ENCODE measurements around the gene TIMP2. TPM values are rescaled to one million over a fixed set of nuclear protein-coding genes. Genes with fewer than 3 reads are reported as not detected.

TIMP2 gene
- polyA plus RNA-seq, 1 donor from 2014 or later = 25.6 TPM

DNA sequence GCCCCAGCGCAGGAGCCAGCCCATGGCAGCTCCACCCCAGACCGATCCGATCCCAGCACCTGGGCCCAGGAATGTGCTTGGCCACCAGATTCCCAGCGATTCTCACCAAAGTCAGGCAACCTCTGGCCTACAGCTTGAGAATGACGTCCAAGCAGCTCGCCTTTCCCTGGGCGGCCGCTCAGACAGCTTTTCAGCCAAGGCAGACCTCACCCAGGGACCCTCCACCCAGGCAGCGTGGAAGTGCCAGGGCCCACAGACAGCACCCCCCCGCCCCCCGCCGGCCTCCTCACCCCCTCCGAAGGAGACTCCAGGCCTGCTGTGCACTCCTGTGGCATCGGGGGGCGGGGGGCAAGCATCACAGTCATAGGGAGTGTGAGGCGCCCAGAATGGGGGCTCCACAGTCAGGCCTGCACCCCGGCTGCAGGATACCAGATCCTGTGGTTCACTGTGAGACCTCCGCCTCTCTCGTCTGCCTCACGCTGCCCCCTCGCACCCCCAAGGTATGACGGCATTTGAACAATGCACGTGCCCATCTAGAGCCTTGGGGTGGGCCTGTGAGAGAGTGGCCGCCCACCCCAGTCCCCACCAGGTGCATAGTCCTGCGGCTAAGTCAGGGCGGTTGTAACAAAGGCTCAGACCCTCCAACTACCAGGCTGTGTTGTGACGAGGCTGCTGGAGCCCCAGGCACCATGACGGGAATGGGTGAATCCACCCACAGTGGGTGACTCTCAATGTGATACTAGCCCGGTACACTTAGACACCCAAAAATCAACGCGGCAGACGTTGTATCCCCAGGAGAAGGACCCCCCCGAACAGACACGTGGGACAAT lies 28.1 kb downstream of the TIMP2 start:
- H3K27me3 ChIP-seq (ENCODE audit: insufficient read depth, low read depth, low read length) = no peaks in the 10 kb centered on the region
- no peaks in the 10 kb centered on the region for H3F3A ChIP-seq (ENCODE audit: insufficient read depth, low read length, poor library complexity, severe bottlenecking)
- H3K4me2 ChIP-seq (ENCODE audit: low read length) = no peak overlapping the region
- TF ChIP-seq EZH2 (IDR thresholded peaks at IDR 0.05; ENCODE audit: borderline replicate concordance, insufficient read depth, low read length, poor library complexity, severe bottlenecking) = no peak
- no peaks in the 10 kb centered on the region for H3K36me3 ChIP-seq (ENCODE audit: insufficient read depth, low read length)
- H2AFZ ChIP-seq (ENCODE audit: low read depth, low read length) = no peak overlapping the region
- H3K9me3 ChIP-seq (ENCODE audit: low read length) = no peaks in the 10 kb centered on the region
- no peaks in the 10 kb centered on the region for H3K9me2 ChIP-seq (ENCODE audit: insufficient read depth, low read length)
- no peak overlapping the region for H3K27ac ChIP-seq (ENCODE audit: low read length)
- no peak overlapping the region for H3K4me3 ChIP-seq (ENCODE audit: low read length)
- no peaks in the 10 kb centered on the region for H4K20me1 ChIP-seq (ENCODE audit: insufficient read depth)
- peaks cover 41% of the 10 kb centered on the region for H3K79me2 ChIP-seq (replicated peaks; ENCODE audit: insufficient read depth, low read length)
- no peak overlapping the region for H3K9ac ChIP-seq (ENCODE audit: low read length)

- H3K27ac ChIP-seq (ENCODE audit: low read length) = no peak overlapping the region
- no peak overlapping the region for H3K9ac ChIP-seq (ENCODE audit: low read length)
- no peaks in the 10 kb centered on the region for H3K9me3 ChIP-seq (ENCODE audit: low read length)
- H3K4me3 ChIP-seq (ENCODE audit: low read length) = no peak overlapping the region
- H3K36me3 ChIP-seq (ENCODE audit: insufficient read depth, low read length) = no peaks in the 10 kb centered on the region
- TF ChIP-seq MXI1 (conservative IDR thresholded peaks at IDR 0.05; ENCODE audit: poor library complexity, severe bottlenecking) = no peak
- H3K79me2 ChIP-seq (replicated peaks; ENCODE audit: insufficient read depth, low read length) = peaks cover 35% of the 10 kb centered on the region
- H4K20me1 ChIP-seq (ENCODE audit: insufficient read depth) = no peaks in the 10 kb centered on the region
- no peaks in the 10 kb centered on the region for H3K27me3 ChIP-seq (ENCODE audit: insufficient read depth, low read depth, low read length)
- no peaks in the 10 kb centered on the region for H3F3A ChIP-seq (ENCODE audit: insufficient read depth, low read length, poor library complexity, severe bottlenecking)
- no peak overlapping the region for H2AFZ ChIP-seq (ENCODE audit: low read depth, low read length)
- H3K4me2 ChIP-seq (ENCODE audit: low read length) = no peak overlapping the region
- H3K9me2 ChIP-seq (ENCODE audit: insufficient read depth, low read length) = no peaks in the 10 kb centered on the region
Measured at GRCh38 chr17:78896091-78896833, 28.9 kb downstream of the TIMP2 start.

DNA sequence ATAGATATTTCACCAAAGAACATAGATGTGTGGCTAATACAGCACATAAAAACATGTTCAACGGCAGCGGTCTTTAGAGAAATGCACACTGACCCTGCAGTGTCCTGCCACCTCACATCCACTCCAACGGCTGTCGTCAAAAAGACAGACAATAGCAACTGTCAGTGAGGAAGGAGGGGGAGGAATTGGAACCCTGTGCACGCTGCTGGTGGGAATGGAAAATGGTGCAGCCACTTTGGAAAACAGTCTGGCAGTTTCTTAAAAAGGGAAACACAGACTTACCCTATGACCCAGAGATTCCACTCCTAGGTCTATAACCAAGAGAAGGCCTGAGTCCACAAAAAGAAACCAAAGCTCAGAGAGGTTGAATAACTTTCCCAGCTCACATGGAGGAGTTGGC lies 29.9 kb downstream of the TIMP2 start:
- TF ChIP-seq MXI1 (conservative IDR thresholded peaks at IDR 0.05; ENCODE audit: poor library complexity, severe bottlenecking) (no peak), RAD21 (conservative IDR thresholded peaks at IDR 0.05) (no peak), CTCF (IDR thresholded peaks at IDR 0.05; ENCODE audit: poor library complexity, severe bottlenecking) (no peak)
- Histone ChIP-seq H3K79me2 (replicated peaks; ENCODE audit: insufficient read depth, low read length) (peaks cover 34% of the 10 kb centered on the region), H2AFZ (ENCODE audit: low read depth, low read length) (no peak overlapping the region), H3K27ac (ENCODE audit: low read length) (no peak overlapping the region), H3K4me2 (ENCODE audit: low read length) (no peak overlapping the region), H3K27me3 (ENCODE audit: insufficient read depth, low read depth, low read length) (no peaks in the 10 kb centered on the region), H3K4me3 (ENCODE audit: low read length) (no peak overlapping the region), H3K9me3 (ENCODE audit: low read length) (no peaks in the 10 kb centered on the region), H3K9me2 (ENCODE audit: insufficient read depth, low read length) (no peaks in the 10 kb centered on the region), H3K9ac (ENCODE audit: low read length) (no peak overlapping the region), H4K20me1 (ENCODE audit: insufficient read depth) (no peaks in the 10 kb centered on the region), H3K36me3 (ENCODE audit: insufficient read depth, low read length) (no peaks in the 10 kb centered on the region), H3F3A (ENCODE audit: insufficient read depth, low read length, poor library complexity, severe bottlenecking) (no peaks in the 10 kb centered on the region)

- Histone ChIP-seq H3F3A (ENCODE audit: insufficient read depth, low read length, poor library complexity, severe bottlenecking) (no peaks in the 10 kb centered on the region), H3K4me2 (ENCODE audit: low read length) (no peak overlapping the region), H3K36me3 (ENCODE audit: insufficient read depth, low read length) (no peaks in the 10 kb centered on the region), H3K9me2 (ENCODE audit: insufficient read depth, low read length) (no peaks in the 10 kb centered on the region), H3K27me3 (ENCODE audit: insufficient read depth, low read depth, low read length) (no peaks in the 10 kb centered on the region), H3K27ac (ENCODE audit: low read length) (no peak overlapping the region), H3K4me3 (ENCODE audit: low read length) (no peak overlapping the region), H4K20me1 (ENCODE audit: insufficient read depth) (no peaks in the 10 kb centered on the region), H3K9me3 (ENCODE audit: low read length) (no peaks in the 10 kb centered on the region), H3K79me2 (replicated peaks; ENCODE audit: insufficient read depth, low read length) (peaks cover 40% of the 10 kb centered on the region), H3K9ac (ENCODE audit: low read length) (no peak overlapping the region), H2AFZ (ENCODE audit: low read depth, low read length) (no peak overlapping the region)
- TF ChIP-seq RAD21 (conservative IDR thresholded peaks at IDR 0.05) = no peak
- no peak for TF ChIP-seq POLR2AphosphoS5 (IDR thresholded peaks at IDR 0.05)
- no peak for TF ChIP-seq CTCF (IDR thresholded peaks at IDR 0.05; ENCODE audit: poor library complexity, severe bottlenecking)
- TF ChIP-seq SMC3 (conservative IDR thresholded peaks at IDR 0.05; ENCODE audit: poor library complexity) = no peak
Measured at GRCh38 chr17:78893684-78894083, 31.5 kb downstream of the TIMP2 start.
